GM23338 (cell line): Measurements from ENCODE around the gene GNAI3. TPM values are rescaled to one million over a fixed set of nuclear protein-coding genes. Genes with fewer than 3 reads are reported as not detected.

Experiments
- ATAC-seq: fragments of 200-7000 bp; cut with Tn5 transposase; 3 replicates; pipeline ENCODE4 v1.9.1; 2020
- DNase-seq: peaks from one replicate; pipeline ENCODE4 v3.0.0-alpha.2; 2015; ENCODE audit warnings: low spot score
- H2AFZ ChIP-seq: fragments of 200-600 bp; sonication (generic); 2 replicates; pipeline ENCODE4 v1.8.0; 2016; ENCODE audit warnings: antibody characterized with exemption, mild to moderate bottlenecking, moderate library complexity
- H3F3A ChIP-seq: fragments of 200-600 bp; sonication (generic); replicated peaks from 2 replicates; pipeline ENCODE4 v1.8.0; 2017; ENCODE audit warnings: antibody characterized with exemption, mixed run types, low read depth
- H3K27ac ChIP-seq: fragments of 200-600 bp; sonication (generic); 2 replicates; pipeline ENCODE4 v1.6.1; 2016; ENCODE audit warnings: low read depth
- H3K27me3 ChIP-seq: fragments of 200-600 bp; sonication (generic); 2 replicates; pipeline ENCODE4 v1.8.0; 2016; ENCODE audit warnings: mild to moderate bottlenecking, mixed run types, moderate library complexity; ENCODE audit not compliant: insufficient read depth
- H3K36me3 ChIP-seq: fragments of 200-600 bp; sonication (generic); 2 replicates; pipeline ENCODE4 v1.8.0; 2016; ENCODE audit warnings: mild to moderate bottlenecking; ENCODE audit not compliant: insufficient read depth
- H3K4me1 ChIP-seq: fragments of 200-600 bp; sonication (generic); 2 replicates; pipeline ENCODE4 v1.8.0; 2016; ENCODE audit warnings: mild to moderate bottlenecking, moderate library complexity; ENCODE audit not compliant: insufficient read depth
- H3K4me2 ChIP-seq: fragments of 200-600 bp; sonication (generic); 2 replicates; pipeline ENCODE4 v1.7.1; 2017; ENCODE audit warnings: mixed run types
- H3K4me3 ChIP-seq: fragments of 200-600 bp; sonication (generic); 2 replicates; pipeline ENCODE4 v1.6.1; 2016; ENCODE audit warnings: mixed run types
- H3K79me2 ChIP-seq: fragments of 200-600 bp; sonication (generic); replicated peaks from 2 replicates; pipeline ENCODE4 v1.8.0; 2017; ENCODE audit warnings: mild to moderate bottlenecking; ENCODE audit not compliant: insufficient read depth
- H3K9me2 ChIP-seq: fragments of 200-600 bp; sonication (generic); 2 replicates; pipeline ENCODE4 v1.8.0; 2017; ENCODE audit not compliant: insufficient read depth
- H4K20me1 ChIP-seq: fragments of 200-600 bp; sonication (generic); replicated peaks from 2 replicates; pipeline ENCODE4 v1.8.0; 2017; ENCODE audit warnings: mild to moderate bottlenecking; ENCODE audit not compliant: insufficient read depth
- H3K27ac Mint-ChIP-seq: 2 replicates; pipeline ENCODE4 v1.8.0; 2020; ENCODE audit warnings: inconsistent platforms, mild to moderate bottlenecking, moderate library complexity, mixed read lengths
- H3K27me3 Mint-ChIP-seq: 3 replicates; pipeline ENCODE4 v1.8.0; 2022; ENCODE audit warnings: low read depth, mild to moderate bottlenecking, moderate library complexity, mixed read lengths, inconsistent platforms; ENCODE audit not compliant: insufficient read depth, poor library complexity
- H3K36me3 Mint-ChIP-seq: 3 replicates; pipeline ENCODE4 v1.8.0; 2021; ENCODE audit warnings: low read depth, mild to moderate bottlenecking, inconsistent platforms, moderate library complexity, mixed read lengths
- H3K4me1 Mint-ChIP-seq: 3 replicates; pipeline ENCODE4 v1.8.0; 2020; ENCODE audit warnings: mild to moderate bottlenecking, inconsistent platforms, mixed read lengths
- H3K4me3 Mint-ChIP-seq: 3 replicates; pipeline ENCODE4 v1.8.0; 2021; ENCODE audit warnings: moderate library complexity, mild to moderate bottlenecking, inconsistent platforms, mixed read lengths
- H3K9me3 Mint-ChIP-seq: 3 replicates; pipeline ENCODE4 v1.8.0; 2020; ENCODE audit warnings: moderate library complexity, mild to moderate bottlenecking, inconsistent platforms, mixed read lengths
- CREB1 ChIP-seq: fragments of 250-450 bp; sonication (Bioruptor Pico); IDR thresholded peaks from 2 replicates; pipeline ENCODE4 v1.5.0; 2020; ENCODE audit warnings: low read depth, mild to moderate bottlenecking, moderate library complexity
- CTCF ChIP-seq, 2 experiments: fragments of 200-600 bp in 1 of 2; sonication (generic) in 1 of 2; conservative IDR thresholded peaks; 2 replicates each; pipeline versions ENCODE4 v1.5.1 to v1.6.1; 2016 to 2017; ENCODE audit warnings: antibody characterized with exemption in 2 of 2, low read depth in 2 of 2, mild to moderate bottlenecking in 2 of 2, moderate library complexity in 1 of 2
- ETS1 ChIP-seq: IDR thresholded peaks from 2 replicates; pipeline ENCODE4 v1.6.1; 2016; ENCODE audit warnings: antibody characterized with exemption
- EZH2 ChIP-seq: fragments of 200-600 bp; sonication (generic); IDR thresholded peaks from one replicate; pipeline ENCODE4 v1.8.0; 2017; ENCODE audit warnings: antibody characterized with exemption, mild to moderate bottlenecking, low read depth; ENCODE audit not compliant: unreplicated experiment
- EZH2phosphoT487 ChIP-seq: fragments of 200-600 bp; sonication (generic); IDR thresholded peaks from one replicate; pipeline ENCODE4 v1.8.1; 2018; ENCODE audit warnings: antibody characterized with exemption; ENCODE audit not compliant: unreplicated experiment
- JUNB ChIP-seq: IDR thresholded peaks from one replicate; pipeline ENCODE4 v1.6.1; 2016; ENCODE audit warnings: antibody characterized with exemption; ENCODE audit not compliant: unreplicated experiment
- REST ChIP-seq: IDR thresholded peaks from one replicate; pipeline ENCODE4 v1.6.1; 2018; ENCODE audit warnings: antibody characterized with exemption; ENCODE audit not compliant: unreplicated experiment
- STAT1 ChIP-seq: IDR thresholded peaks from one replicate; pipeline ENCODE4 v1.6.1; 2016; ENCODE audit warnings: antibody characterized with exemption; ENCODE audit not compliant: unreplicated experiment
- ZNF114 ChIP-seq: fragments of 250-450 bp; sonication (Bioruptor Pico); IDR thresholded peaks from 2 replicates; pipeline ENCODE4 v1.5.0; 2020; ENCODE audit warnings: mild to moderate bottlenecking, moderate library complexity
- ZNF331 ChIP-seq: fragments of 250-450 bp; sonication (Bioruptor Pico); IDR thresholded peaks from 2 replicates; pipeline ENCODE4 v1.5.0; 2020; ENCODE audit warnings: low read depth, mild to moderate bottlenecking, moderate library complexity
- ZNF462 ChIP-seq: fragments of 250-450 bp; sonication (Bioruptor Pico); IDR thresholded peaks from 2 replicates; pipeline ENCODE4 v1.5.0; 2020; ENCODE audit warnings: mild to moderate bottlenecking, moderate library complexity
- polyA plus RNA-seq: library from polyadenylated mRNA; unstranded; fragments of >200 nt; fragmentation: Nextera tagmentation; extraction: Ambion mirVana; gene quantifications from 2 replicates; pipeline ENCODE4 v1.2.1, GENCODE V29; 2016
- total RNA-seq: library from RNA; depleted of rRNA; stranded (reverse); fragments of >200 nt; shearing (Covaris generic); gene quantifications from 2 replicates; pipeline ENCODE4 v1.2.3, GENCODE V29; 2014

The GNAI3 gene
- total and polyA plus RNA-seq, 2 experiments from 2014 or later: 4.5 to 10.2 TPM

GRCh38 chr1:109632671-109633346, 84.4 kb downstream of the GNAI3 start:
- Histone ChIP-seq H3K27me3 (no peaks in the 10 kb centered on the region), H2AFZ (no peak overlapping the region), H3K4me3 (no peak overlapping the region), H3K4me2 (no peak overlapping the region), H3K9me2 (no peaks in the 10 kb centered on the region), H3K4me1 (peaks cover 10% of the 10 kb centered on the region), H3K36me3 (peaks cover 4% of the 10 kb centered on the region; the same call in 1 of the 2 replicates), H4K20me1 (no peaks in the 10 kb centered on the region), H3F3A (0 out of 2 replicates have a peak, but pooled peaks cover 3% of the 10 kb centered on the region), H3K79me2 (no peaks in the 10 kb centered on the region), H3K27ac (no peak overlapping the region)
- no peak for DNase-seq
- H3K4me3 Mint-ChIP-seq: no peak overlapping the region
- H3K36me3 Mint-ChIP-seq: peaks cover 18% of the 10 kb centered on the region
- no peak for ATAC-seq
- TF ChIP-seq ETS1 (no peak), STAT1 (no peak), CTCF (conservative IDR thresholded peaks at IDR 0.05; ENCODE audit: low read depth in 2 of 2) (no peak), EZH2phosphoT487 (no peak), EZH2 (no peak), ZNF462 (CRISPR knock-in tag) (no peak), ZNF114 (CRISPR knock-in tag) (no peak), JUNB (no peak), ZNF331 (CRISPR knock-in tag) (no peak), REST (no peak), CREB1 (CRISPR knock-in tag) (no peak)
- peaks cover 30% of the 10 kb centered on the region for H3K4me1 Mint-ChIP-seq
- no peak overlapping the region for H3K27ac Mint-ChIP-seq
- H3K27me3 Mint-ChIP-seq: peaks cover 11% of the 10 kb centered on the region
- H3K9me3 Mint-ChIP-seq: no peaks in the 10 kb centered on the region
